ENCODE measurements around the gene PILRB.
"Not testable (repeated sequence)": the region's sequence is repeated elsewhere in the genome, so short reads cannot be mapped to it uniquely, and the experiment has no call there.

The PILRB gene

DNA sequence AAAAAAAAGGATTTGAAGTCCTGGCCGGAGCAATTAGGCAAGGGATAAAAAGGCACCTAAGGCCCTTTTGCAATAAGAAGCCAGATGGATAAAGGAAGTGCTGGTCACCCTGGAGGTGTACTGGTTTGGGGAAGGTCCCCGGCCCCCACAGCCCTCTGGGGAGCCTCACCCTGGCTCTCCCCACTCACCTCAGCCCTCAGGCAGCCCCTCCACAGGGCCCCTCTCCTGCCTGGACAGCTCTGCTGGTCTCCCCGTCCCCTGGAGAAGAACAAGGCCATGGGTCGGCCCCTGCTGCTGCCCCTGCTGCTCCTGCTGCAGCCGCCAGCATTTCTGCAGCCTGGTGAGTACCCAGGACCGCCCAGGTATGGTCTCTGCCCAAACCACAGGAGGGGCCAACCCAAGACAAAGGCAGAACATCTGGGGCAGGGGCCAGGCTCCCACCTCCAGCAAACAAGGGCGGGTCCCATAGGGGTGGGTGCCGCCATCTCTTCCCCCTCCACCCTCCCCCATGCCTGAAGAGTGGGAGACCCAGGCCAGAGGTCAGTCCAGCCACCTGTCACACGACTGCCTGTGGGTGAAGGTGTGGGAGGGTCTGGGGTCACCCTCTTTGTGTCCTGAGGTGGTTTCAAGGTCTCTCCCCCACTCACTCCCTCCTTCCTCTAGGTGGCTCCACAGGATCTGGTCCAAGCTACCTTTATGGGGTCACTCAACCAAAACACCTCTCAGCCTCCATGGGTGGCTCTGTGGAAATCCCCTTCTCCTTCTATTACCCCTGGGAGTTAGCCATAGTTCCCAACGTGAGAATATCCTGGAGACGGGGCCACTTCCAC lies at the start of gene PILRB:
TSS of gene PILRB (plus strand) at position 91 of the 830 bp plus-strand sequence. CDS start at position 277, 186 bp downstream.
- no peak for DNase-seq

DNA sequence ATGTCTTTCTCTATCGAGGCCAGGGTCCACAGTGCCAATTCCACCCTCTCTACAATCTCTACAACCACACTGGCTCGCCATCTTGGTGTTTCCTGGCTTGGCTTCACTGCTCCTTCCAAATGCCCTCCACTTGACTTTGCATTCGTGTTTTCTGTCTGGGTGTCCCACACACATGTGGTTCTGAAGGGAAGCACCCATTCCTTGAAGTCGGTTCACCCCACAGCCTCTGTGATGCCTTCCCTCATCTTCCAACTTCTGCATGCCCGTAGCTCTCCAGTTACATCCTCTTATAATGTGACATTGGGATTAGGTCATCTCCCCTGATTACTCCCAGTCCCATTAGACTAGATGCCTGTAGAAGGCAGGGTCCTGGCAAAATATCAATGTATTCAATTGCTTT lies 39.6 kb upstream of the PILRB start:
- DNase-seq = not testable (repeated sequence)

DNA sequence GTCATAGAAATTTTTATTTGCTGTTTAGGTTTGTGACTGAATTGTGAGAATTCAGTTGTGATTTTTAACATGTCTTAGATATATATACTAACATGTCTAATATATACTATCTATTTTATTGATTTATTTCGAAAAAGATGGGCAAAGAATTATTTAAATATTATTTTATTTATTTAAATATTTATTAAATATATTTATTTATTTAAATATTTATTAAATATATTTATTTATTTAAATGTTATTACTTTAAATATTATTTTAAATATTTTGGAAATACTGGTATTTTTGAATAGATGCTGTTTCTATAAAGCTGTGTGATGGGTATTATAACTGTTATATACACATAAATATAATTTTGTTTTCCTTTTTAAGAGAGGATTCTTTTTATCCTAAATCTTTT lies 36.3 kb upstream of the PILRB start:
- not testable (repeated sequence) for DNase-seq

DNA sequence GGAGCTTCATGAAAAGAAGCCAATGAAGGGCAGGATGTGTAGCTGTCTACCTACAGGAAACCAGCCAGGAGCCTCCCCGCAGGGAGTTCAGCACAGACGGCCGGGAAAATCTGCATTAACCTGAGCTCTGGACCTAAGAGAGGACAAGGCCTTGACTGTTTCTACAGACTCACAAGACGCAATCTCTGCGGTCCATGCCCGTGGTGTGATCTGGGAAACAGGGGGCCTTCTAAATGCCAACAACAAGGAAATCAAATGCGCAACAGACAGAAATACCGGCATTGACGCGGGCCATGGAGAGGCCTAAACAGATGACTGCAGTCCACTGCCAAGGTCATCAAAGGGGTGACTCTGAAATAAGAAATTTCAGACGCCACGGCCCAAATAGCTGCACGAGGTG lies 33.7 kb upstream of the PILRB start:
- not testable (repeated sequence) for DNase-seq

DNA sequence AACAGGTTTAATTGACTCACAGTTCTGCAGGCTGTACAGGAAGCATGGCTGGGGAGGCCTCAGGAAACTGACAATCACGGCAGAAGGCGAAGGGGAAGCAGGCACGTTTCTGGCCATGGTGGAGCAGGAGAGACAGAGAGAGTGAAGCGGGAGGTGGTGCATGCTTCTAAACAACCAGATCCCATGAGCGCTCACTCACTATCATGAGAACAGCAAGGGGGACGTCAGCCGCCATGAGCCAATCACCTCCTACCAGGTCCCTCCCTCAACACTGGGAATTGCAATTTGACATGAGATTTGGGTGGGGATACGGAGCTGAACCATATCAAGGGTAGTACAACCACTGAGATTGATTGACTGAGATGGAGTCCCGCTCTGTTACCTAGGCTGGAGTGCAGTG lies 32.2 kb upstream of the PILRB start:
- not testable (repeated sequence) for DNase-seq

DNA sequence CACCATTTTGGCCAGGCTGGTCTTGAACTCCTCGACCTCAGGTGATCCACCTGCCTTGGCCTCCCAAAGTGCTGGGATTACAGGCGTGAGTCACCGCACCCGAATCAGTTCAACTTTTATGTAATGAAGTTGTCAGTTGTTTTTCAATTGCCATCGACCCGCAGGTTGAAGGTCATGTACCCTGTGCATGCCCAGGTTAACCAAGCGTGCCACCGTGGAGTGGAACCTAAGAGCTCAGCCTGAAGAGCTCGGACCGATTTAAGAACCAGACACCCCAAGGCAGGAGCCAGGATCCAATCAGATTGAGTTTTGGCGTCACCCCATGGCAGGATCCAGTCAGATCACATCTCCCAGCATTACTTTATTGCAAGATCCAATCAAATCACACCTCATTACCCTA lies 31.0 kb upstream of the PILRB start:
- not testable (repeated sequence) for DNase-seq

DNA sequence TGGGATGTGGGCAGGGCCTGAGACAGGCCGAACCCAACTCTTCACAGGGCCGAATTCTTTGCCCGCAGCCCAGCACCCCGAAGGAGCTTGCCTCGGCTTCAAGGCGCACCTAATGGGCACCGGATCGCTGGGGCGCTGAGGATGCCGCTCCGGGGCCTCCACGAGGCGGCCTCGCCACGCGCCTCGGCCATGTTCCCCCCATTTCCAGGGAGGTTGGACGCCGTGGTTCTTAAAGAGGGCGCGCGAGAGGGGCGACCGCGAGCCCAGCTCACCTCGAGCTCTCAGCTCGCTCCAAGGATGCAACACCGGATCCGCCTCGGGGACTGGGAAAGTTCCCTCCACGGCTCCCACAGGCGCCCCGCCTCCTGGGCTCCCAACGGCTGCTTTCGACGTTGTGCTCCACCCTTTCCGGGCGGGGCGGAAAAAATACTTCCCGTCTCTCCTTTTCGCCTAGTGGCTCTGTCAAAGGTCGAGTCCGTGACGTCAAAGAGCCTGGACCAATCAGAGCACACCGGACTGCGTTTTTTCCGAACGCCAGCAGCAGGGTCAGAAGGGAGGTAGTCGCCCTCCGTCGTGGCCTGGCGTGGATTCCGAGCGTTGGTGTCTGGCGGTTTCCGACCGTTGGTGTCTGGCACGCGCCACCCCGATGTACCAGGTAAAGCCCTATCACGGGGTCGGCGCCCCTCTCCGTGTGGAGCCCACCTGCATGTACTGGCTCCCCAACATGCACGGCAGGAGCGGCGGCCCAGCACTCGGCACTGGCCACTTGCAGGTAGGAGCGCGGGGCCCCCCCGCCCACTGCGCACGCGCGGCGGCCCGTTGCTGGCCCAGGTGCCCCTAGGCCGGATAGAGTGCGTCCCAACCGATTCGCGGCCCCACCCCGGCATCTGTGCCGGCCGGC lies 22.1 kb upstream of the PILRB start:
- peak; percentile 77 for DNase-seq

DNA sequence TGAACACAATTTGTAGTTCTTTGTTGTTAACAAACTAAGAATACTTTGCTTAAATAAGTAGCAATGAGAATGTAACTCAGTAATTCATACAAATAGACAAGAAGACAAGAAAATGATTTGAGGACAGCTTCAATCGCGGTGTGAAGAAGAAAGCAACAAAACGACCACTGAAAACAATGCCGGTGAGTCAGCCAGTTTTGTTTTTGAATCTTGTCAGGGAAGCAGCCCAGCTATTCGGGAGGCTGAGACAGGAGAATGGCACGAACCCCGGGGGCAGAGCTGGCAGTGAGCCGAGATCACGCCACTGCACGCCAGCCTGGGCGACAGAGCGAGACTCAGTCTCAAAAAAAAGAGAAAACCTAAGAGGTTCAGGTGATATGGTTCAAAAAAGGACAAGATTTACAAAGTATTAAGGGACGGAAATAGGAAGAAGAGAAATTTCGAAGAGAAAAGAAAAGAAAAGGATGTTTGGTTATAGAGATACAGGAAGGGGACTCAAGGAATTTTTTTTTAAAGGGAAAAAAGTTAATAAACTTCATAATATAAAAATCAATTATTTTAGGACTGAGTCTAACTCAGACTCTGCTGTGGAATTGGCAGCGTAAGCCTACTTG lies 19.7 kb upstream of the PILRB start:
- not testable (repeated sequence) for DNase-seq

DNA sequence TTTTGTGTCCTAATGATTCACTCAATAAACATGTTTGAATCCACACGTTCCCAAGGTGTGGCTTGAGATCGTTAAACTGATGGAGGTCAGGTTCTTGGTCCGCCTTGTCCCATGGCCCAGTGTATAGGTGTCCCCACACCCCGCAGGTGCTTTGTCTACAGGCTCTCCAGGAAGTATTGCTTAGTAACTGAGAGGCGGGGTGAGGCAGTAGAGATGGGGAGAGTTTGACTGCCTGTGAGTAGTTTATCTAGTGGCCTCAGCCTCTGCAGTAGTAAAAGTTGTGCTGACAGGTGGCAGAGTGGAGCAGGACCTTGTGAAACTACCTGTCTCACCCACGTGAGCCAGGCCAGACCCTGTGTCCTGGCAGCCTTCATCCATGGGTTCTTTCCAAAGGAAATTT lies 16.6 kb upstream of the PILRB start:
- not testable (repeated sequence) for DNase-seq

DNA sequence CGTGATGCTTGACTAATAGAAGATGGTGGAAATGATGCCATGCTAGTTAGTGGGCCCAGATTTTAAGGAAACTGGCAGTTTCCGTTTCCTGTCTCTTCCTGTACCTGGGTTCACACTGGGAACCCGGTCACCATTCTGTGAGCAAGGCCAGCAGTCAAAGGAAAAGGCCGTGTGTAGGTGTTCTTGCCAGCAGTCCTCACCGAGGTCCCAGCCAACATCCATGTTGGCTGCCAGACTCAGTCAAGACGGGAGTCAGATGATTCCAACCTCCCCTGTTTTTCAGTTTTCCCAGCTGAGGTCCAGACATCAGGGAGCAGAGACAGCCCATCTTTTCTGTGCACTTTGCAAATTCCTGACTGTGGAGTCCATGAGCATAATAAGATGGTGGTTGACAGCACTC lies 15.2 kb upstream of the PILRB start:
- no peak for DNase-seq

DNA sequence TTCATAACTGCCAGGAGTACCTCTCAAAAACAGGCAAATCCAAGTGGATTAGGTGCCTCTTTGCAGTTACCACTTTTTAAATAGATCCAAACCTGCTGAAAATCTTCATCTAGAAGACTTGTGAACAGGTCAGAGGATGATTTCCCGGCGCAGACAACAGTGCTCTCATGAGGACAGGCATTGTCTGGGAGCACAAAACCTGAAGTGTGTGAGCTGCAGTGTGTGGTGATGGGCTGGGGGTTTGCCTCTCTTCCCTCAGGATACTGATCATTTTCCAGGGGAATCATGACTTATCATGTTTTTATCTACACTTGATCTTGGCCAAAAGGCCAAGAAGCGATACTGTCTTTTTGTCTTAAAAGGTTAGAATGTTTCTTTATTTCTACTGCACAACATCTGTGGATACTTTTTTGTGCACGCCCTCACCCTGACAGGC lies 13.8 kb upstream of the PILRB start:
- DNase-seq = not testable (repeated sequence)

DNA sequence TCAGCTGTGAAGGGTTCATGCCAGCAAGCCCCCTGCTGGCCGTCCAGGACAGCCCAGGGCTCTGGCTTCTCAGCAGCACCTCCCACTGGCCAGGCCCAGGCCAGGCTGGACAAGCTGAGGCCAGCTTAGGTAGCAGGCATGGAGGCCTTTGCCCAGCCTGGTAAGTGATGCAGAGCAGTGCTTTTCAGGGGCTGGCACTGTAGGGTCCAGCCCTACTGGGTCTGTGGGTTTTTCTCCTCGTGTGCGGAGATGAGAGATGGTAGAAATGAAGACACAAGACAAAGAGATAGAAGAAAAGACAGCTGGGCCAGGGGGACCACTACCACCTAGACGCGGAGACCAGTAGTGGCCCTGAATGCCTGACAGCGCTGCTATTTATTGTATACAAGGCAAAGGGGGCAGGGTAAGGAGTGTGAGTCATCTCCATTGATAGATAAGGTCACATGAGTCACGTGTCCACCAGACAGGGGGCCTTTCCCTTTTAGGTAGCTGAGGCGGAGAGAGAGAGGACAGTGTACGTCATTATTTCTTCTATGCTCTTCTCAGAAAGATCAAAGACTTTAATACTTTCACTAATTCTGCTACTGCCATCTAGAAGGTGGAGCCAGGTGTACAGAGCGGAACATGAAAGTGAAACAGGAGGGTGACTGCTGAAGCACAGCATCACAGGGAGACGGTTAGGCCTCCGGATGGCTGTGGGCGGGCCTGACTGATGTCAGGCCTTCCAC lies 13.2 kb upstream of the PILRB start:
- DNase-seq = peak; percentile 71

DNA sequence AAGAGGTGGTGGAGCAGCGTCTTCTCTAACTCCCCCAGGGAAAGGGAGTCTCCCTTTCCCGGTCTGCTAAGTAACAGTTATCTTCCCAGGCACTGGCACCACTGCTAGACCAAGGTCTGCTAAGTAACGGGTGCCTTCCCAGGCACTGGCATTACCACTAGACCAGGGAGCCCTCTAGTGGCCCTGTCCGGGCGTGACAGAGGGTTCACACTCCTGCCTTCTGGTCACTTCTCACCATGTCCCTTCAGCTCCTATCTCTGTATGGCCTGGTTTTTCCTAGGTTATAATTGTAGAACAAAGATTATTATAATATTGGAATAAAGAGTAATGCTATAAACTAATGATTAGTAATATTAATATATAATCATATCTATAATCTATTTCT lies 12.6 kb upstream of the PILRB start:
- peak; percentile 59 for DNase-seq

DNA sequence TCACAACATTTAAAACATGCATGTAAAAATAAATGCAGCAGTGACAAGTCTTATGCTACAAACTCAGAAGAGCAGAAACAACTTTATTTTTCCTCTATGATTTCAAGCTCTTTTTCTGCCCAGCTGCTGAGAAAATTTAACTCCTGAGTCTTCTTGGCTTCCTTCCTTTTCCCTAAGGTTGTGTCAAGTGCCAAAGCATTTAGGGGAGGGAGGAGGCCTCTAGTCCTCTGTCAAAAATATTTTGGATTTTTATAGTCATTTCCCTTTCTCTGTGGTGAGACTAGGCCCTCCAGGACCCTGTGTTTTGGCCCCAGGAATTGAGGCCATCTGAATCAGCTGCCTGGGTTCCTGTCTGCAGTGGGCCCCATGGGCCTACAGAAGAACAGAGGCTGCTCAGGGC lies 11.0 kb upstream of the PILRB start:
- no peak for DNase-seq

DNA sequence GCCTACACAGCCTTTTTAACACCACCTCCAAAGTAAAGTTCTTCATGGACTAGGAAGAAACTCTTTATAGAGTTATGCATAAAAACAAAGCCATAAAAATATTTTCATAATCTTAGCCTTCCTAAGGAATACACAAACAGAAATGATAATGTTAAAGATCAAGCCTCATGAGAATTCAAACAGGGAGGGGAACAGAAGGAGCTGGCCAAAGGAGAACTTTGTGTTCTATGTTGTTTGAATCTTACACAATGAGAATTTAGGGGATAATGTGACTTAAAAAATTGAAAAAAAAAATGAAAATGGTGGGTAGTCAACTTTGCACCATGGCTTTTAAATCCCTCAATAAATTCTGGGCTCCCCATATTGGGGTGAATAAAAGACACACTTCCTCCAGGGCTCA lies 9.1 kb upstream of the PILRB start:
- no peak for DNase-seq

DNA sequence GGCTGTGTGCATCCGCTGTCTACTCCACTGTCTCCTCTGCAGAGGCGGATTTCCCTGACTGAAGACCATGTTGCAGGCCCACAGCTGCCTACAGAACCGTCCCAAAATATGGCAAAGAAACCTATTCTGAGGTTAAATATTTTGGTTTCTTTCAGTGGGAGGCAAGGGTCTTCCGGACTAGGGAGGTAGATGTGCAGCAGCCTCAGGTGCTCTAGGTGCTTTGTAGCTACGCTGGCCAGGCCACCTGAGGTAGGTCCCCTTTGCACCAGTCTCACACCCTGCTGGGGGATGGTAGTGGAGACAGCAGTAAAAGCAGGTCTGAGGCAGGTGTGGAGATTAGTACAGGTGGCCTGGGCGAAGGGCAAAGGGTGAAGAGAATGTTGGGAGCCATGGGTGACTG lies 8.2 kb upstream of the PILRB start:
- DNase-seq = no peak

DNA sequence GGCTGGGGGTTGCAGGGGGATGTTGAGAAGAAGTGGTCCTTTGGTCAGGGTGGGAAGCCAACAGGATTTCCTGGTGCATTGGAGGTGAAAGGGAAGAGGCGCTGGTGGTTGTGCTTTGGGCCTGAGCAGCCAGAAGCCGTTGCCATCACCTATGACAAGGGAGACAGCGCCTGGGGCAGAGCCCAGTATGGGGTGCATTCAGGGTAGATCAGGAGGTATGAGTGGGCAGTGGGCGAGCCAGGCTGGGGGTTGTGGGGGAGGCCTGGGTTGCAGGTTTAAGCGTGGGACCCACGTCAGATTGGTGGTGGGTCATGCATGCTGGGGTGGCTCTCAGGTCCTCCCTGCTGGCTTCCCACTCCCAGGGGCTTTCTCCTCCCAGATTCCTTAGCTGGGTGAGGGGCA lies 6.3 kb upstream of the PILRB start:
- no peak for DNase-seq

DNA sequence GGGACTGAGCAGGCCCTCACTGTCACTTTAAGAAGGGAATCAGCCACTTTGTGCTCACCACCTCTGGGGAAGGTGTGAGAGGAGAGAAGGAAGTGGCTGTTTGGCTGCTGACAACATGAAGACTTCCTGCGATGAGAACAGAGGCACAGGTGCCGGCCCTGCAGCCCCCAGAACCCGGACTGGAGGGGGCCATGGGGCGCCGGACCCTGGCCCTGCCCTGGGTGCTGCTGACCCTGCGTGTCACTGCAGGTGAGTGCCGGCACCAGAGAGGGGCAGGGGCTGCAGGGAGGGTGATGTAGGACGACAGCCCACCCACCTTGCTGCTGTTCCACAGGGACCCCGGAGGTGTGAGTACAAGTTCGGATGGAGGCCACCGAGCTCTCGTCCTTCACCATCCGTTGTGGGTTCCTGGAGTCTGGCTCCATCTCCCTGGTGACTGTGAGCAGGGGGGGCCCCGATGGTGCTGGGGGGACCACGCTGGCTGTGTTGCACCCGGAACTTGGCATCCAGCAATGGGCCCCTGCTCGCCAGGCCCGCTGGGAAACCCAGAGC lies 5.6 kb upstream of the PILRB start:
- DNase-seq = not testable (repeated sequence)

DNA sequence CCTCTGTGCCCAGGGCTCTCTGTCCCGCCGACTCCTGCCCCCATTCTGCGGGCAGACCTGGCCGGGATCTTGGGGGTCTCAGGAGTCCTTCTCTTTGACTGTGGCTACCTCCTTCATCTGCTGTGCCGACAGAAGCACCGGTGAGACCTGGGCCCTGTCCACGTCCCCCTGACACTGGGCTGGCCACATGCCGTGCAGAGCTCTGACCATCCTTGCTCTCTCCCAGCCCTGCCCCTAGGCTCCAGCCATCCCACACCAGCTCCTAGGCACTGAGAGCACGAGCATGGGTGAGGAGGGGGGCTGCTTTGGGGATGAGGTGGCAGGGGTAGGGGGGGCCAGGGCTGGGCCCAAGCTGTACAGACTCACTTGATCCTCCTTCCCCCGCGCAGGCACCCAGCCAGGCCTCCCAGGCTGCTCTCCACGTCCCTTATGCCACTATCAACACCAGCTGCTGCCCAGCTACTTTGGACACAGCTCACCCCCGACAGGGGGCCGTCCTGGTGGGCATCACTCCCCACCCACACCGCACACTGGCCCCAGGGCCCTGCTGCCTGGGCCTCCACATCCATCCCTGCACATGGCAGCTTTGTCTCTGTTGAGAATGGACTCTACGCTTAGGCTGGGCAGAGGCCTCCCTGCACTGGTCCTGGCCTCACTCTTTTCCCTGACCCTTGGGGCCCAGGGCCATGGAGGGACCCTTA lies 4.8 kb upstream of the PILRB start:
- DNase-seq = no peak

DNA sequence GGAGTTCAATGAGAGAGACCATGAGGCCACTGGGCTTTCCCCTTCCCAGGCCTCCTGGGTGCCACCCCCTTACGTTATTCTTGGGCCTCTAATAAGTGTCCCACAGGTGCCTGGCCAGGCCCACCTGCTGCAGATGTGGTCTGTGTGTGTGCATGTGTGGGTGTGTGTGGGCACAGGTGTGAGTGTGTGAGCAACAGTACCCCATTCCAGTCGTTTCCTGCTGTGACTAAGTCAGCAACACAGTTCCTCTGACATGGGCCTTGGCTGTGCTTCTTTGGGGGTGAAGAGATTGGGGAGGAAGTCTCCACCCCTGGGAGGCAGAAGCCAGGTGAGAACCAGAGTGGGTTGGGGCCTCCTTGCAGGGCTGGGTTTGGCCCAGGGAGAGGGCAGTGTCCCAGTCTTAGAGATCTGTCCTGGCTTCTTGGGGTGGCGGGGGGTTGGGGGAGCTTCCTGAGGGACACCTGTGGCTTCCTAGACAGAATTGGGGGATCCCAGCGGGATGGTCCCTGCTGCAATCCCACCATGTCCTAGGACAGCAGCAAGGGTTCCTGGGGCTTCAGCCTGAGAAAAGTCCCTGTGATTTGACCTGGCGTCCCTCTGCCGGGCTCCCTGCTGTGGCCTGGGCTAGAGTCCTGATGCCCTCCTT lies 4.1 kb upstream of the PILRB start:
- DNase-seq = no peak

DNA sequence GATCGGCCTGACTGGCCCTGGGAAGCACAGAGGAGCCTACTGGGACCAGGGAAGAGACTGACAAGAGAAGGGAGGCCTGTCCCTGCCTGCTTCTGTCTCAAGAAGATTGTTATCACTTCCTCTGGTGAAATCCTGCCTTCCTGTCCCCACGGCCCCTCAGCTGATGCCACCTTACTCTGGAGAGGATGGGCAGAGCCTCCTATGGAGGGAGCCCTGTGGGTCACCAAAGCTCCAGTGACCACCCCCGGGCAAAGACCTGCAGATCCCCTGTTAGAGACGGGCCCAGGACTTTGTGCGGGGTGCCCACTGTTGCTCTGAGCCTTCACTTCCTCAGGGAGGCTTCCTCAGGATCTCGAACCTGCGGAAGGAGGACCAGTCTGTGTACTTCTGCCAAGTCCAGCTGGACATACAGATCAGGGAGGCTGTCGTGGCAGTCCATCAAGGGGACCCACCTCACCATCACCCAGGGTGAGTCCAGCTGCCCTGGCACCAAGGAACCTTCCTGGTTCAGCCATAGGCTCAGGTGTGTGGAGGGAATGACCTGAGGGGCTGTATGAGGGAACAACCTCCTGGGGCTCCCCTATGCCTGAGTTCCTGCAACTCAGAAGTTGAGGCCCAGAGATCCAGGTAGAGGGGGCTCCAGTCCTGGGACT lies 1.4 kb upstream of the PILRB start:
- no peak for DNase-seq

Measured in activated CD4-positive, alpha-beta T cell treated with anti-CD3 and anti-CD28 coated beads, Interleukin-2, amount 50 U/mL, for 1 hour (primary cell).